Kidney capillary endothelial cell (primary cell): Measurements from ENCODE around the gene AMT.

Experiments
- DNase-seq: peaks from one replicate; pipeline ENCODE4 v3.0.0-alpha.2; 2018; ENCODE audit warnings: low spot score

The AMT gene

DNA sequence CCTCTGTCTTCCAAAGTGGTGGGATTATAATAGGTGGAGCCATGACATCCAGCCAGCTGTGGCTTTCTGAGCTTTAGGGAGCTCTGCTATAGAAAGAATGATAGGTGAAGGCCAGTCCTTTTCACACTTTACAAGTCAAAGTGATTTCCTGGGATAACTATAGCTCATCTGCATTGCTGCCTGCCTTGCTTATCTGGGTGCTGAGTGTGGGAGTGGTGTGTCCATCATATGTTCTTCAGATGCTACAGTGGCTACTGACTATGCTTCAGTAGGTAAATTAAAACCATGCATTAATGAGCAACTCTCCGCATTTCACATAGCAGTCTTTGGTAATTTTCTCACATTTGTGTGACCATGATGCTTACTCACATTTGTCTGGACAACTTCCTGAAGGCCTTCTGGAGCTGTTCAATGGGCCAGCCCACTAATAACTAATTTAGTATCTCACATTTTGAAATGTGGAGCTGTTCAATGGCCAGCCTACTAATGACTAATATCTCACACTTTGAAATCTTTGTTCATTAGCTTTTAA, 33.9 kb downstream of the AMT start:
- DNase-seq: peak; percentile 57

GRCh38 chr3:49387721-49388120, 34.6 kb downstream of the AMT start:
- peak; percentile 52 for DNase-seq

DNA sequence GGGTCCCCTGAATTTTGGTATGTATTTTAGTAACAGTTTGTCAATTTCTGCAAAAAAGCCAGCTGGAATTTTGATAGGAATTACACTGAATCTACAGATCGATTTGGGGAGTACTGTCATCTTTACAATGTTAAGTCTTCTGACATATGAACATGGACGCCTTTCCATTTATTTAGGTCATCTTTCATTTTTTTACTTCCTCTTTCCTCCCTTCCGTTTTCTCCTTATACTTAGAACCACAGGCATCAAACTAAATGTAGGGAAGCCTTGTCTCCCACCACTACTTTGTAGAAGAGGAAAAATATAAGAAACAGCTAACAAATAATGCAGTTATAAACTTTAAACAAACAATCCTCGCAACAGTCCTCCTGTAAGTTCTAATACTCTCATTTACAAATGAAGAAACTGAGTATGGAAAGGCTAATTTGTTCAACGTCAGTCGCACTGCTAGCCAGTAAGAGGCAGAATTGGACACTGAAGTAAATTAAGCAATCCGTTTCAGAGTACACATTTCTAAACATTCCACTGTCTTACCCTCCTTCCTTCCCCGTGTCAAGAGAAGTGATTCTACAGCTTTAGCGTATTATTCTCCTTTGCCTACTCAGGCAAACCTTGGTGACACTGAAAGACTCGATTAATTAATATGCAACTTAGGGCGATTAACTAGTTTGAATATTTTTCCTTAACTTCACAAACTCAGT, 36.1 kb downstream of the AMT start:
- no peak for DNase-seq

- no peak for DNase-seq
Measured at GRCh38 chr3:49385617-49386016, 36.7 kb downstream of the AMT start.

DNA sequence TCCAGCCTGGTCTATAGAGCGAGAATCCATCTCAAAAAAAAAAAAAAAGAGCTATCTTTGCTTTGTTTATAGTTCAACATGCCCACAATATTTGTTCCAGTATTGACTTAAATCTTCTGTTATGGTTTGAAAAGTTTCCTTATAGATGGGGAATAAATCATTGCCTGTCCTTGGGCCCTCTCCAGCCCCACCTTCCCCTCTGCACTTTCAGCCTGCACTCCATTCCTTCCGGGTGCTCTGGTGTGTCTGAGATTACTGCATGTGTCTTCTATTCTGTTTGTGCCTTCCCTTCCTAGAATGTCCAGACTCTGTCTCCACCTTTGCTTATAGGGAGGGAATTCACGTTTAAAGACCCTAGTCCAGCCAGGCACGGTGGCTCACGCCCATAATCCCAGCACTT, 38.9 kb downstream of the AMT start:
- DNase-seq: no peak

DNA sequence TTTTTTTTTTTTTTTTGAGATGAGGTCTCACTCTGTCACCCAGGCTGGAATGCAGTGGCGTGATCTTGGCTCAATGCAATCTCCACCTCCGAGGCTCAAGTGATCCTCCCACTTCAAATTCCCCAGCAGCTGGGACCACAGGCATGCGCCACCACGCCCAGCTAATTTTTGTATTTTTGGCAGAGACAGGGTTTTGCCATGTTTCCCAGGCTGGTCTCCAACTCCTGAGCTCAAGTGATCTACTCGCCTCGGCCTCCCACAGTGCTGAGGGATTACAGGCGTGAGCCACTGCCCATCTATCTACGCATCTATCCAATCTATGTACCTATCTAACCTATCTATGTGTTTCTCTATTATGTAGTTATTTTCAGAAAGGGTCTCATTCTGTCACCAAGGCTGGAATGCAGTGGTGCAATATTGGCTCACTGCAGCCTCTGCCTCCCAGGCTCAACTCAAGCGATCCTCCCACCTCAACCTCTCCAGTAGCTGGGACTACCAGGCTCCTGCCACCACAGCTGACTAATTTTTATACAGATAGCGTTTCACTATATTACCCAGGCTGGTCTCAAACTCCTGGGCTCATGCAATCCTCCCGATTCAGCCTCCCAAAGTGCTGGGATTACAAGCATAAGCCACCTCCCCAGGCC, 43.9 kb downstream of the AMT start:
- DNase-seq: no peak

DNA sequence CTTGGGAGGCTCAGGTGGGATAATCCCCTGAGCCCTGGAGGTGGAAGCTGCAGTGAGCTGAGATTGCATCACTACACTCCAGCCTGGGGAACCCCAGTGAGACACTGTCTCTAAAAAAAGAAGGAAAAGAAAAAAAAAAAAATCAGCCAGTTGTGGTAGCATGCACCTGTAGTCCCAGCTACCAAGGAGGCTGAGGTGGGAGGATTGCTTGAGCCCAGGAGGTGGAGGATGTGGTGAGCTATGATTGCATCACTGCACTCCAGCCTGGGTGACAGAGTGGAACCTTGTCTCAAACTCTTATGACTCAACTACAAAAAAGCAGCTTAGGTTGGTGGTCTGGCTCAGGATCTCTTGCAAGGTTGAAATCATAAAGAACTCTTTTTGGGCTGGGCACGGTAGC, 44.8 kb downstream of the AMT start:
- DNase-seq: no peak

DNA sequence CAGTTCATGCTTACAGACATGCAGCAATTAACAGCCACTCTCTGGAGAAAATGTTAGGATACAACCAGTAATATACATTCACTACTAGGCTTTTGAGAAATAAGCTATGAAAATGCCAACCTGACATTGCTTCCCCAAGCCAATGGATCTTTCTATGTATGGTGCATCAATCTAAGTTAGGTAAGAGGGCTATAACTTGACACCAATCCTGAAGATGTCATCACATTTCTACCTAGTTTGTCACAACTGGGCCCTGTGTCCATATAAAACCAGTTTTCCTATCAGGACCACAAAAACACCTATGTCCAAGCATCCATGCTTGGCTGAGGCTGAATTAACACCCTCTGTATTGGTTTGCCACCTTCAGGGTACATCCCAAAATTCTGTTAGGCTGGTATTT, 50.3 kb downstream of the AMT start:
- DNase-seq: no peak

DNA sequence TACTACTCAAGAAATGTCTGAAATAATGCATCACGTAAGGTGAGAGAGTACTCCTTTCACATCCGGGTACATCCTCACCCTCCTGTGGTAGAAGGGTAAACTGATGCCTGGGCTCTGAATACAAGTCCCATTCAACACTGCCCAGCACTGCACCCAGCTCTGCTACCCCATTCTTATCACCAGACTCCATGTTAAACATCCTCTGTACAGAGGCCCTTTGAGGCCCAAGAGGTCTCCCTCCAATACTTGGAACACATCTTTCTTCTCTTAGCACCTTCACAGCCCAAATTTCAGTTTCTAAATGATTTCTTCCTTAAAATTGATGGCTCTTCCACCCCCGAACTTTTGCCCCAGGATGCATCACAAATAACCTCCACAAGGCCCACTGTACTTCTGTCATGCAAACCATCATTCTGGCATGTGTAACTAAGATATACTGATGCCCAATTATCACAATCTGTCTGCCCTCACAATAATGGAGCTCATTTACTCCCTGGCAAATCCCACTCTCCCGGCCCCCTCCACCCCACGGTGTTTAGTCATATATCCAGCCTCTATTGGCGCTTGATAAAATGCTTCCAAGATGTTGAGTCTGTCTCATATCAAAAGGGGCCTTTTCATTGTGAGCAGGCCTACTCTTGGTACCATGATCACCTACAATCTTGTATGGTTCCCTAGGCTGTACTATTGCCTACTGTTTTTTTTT, 51.5 kb downstream of the AMT start:
- no peak for DNase-seq
